Kidney capillary endothelial cell (primary cell): ENCODE data around the gene LHB.
"Not testable (repeated sequence)": the region's sequence is repeated elsewhere in the genome, so short reads cannot be mapped to it uniquely, and the experiment has no call there.

Experiments
- DNase-seq: peaks from one replicate; pipeline ENCODE4 v3.0.0-alpha.2; 2018; ENCODE audit warnings: low spot score

Gene LHB

DNA sequence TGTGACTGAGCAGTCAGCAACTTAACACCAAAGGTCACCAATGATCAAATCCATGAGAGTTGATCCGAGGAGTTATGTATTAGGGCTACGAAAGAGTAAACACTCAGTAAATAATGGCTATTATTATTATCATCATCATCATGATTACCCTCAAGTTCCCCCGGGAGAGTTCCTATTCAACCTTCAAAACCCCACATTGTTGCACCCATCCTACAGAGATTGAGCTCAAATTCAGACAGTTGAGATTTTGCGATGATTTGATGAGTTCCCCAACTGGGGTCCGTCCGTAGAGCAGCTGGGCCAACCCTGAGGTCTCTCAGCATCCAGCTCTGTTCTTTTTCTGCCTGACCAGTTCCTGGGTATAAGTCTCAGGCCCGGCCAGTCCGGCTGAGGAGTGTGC, 21.2 kb upstream of the LHB start:
- not testable (repeated sequence) for DNase-seq

DNA sequence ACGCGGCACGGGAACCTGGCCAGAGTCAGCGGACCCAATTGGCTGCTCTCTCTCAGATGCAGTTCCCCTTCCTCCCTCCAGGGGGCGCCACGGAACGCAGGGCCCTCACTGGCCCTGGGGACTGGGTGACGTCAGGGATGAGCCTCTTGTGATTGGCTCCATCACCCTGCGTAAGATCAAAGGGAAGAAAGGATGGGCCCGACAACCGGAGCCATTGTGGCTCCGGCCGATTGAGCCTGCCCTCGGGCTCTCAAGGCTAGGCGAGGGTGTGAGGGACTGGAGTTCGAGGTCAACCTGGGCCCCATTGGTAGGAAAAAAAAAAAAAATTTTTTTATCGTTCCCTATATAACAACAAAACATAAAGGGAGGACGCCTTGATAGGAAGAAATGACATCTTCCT, 19.9 kb upstream of the LHB start, which contains the start of gene CGB1:
CGB1 (minus strand) TSS at position 81 of the 400 bp plus-strand sequence. CDS start 184 bp downstream, outside the sequence.
- not testable (repeated sequence) for DNase-seq

DNA sequence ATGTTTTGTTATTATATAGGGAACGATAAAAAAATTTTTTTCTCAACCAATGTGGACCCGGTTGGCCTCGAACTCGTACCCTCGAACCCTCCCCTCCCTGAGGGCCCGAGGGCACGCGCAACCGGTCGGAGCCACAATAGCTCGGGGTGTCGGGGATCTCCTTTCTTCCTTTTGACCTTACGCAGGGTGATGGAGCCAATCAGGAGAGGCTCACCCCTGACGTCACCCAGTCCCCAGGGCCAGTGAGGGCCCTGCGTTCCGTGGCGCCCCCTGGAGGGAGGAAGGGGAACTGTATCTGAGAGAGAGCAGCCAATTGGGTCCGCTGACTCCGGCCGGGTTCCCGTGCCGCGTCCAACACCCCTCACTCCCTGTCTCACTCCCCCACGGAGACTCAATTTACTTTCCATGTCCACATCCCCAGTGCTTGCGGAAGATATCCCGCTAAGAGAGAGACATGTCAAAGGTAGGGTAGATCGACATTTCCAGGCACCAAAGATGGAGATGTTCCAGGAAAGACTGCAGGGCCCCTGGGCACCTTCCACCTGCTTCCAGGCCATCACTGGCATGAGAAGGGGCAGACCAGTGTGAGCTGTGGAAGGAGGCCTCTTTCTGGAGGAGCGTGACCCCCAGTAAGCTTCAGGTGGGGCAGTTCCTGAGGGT, 14.9 kb upstream of the LHB start, which contains the start of gene CGB2:
CGB2 (plus strand) TSS at position 249 of the 660 bp plus-strand sequence; CDS start at position 455, 206 bp downstream.
- not testable (repeated sequence) for DNase-seq

DNA sequence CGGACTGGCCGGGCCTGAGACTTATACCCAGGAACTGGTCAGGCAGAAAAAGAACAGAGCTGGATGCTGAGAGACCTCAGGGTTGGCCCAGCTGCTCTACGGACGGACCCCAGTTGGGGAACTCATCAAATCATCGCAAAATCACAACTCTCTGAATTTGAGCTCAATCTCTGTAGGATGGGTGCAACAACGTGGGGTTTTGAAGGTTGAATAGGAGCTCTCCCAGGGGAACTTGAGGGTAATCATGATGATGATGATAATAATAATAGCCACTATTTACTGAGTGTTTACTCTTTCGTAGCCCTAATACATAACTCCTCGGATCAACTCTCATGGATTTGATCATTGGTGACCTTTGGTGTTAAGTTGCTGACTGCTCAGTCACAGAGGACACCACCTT, 13.4 kb upstream of the LHB start:
- DNase-seq, result not testable (repeated sequence)

DNA sequence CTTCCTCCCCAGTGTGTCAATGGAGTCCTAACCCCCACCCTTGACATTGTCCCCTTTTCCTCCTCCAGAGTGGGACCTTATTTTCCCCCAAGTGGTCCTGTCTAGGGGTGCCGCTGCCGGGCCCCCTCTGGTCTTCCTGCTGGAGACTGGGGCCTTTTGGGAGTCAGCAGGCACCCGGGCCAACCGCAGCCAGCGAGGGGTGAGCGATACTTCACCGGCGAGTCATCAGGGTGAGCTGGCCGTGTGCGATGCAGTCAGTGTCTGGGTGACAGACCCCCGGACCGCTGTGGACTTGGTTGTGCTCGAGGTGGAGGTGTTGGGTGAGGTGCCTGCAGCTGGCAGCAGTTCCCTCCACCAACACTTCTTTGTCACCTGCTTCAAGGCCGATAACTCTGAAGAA, 12.9 kb upstream of the LHB start:
- DNase-seq, result not testable (repeated sequence)

DNA sequence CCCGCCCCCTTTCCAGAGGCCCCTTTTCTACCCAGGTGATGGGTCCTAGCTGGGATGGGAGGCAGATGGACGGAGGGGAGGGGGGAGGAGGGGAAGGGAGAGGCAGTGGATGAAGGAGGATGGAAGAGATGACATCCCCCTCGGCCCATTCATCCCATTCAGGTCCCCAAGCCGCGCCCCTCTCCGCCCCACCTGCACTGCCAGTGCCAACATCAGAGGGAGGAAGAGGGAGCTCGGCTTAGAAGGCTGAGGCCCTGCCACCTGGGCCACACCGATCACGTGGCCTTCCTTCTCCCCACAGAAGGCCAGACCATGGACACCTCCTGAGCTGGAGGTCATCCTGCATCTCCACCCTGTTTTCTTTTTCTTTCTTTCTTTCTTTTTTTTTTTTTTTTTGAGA, 11.8 kb upstream of the LHB start:
- DNase-seq, result not testable (repeated sequence)

DNA sequence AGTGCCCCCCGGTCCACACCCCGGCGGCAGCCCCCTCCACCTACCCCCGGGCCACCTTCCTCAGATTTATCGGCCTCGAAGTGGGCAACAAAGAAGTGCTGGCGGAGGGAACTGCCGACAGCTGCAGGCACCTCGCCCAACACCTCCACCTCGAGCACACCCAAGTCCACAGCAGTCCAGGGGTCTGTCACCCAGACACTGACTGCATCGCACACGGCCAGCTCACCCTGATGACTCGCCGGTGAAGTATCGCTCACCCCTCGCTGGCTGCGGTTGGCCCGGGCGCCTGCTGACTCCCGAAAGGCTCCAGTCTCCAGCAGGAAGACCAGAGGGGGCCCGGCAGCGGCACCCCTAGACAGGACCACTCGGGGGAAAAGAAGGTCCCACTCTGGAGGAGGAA, 8.7 kb upstream of the LHB start:
- DNase-seq, result not testable (repeated sequence)

DNA sequence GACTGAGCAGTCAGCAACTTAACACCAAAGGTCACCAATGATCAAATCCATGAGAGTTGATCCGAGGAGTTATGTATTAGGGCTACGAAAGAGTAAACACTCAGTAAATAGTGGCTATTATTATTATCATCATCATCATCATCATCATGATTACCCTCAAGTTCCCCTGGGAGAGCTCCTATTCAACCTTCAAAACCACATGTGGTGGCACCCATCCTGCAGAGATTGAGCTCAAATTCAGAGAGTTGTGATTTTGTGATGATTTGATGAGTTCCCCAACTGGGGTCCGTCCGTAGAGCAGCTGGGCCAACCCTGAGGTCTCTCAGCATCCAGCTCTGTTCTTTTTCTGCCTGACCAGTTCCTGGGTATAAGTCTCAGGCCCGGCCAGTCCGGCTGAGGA, 8.2 kb upstream of the LHB start:
- not testable (repeated sequence) for DNase-seq

DNA sequence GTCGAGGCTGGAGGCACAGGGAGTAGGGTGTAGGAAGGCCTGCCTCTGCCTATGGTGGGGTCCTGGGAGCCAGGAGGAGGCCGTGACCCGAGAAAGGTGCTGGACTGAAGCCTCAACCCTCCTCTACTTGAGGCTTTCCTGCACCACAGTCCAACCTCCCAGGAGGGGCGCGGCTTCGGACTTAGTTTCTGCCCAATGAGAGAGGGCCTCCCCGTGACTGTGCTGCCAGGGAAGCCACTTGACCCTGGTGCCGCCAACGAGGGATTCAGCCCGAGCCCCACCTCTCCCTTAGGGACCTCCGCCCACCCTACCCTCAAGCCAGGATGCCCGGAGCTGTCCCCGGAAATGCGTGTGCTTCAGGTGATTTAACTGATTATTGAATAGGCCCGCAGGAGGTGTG, 7.3 kb upstream of the LHB start, which contains the start of gene CGB3:
CGB3 (minus strand) TSS at position 101 of the 400 bp plus-strand sequence. CDS start 362 bp downstream, outside the sequence.
- DNase-seq, result not testable (repeated sequence)

DNA sequence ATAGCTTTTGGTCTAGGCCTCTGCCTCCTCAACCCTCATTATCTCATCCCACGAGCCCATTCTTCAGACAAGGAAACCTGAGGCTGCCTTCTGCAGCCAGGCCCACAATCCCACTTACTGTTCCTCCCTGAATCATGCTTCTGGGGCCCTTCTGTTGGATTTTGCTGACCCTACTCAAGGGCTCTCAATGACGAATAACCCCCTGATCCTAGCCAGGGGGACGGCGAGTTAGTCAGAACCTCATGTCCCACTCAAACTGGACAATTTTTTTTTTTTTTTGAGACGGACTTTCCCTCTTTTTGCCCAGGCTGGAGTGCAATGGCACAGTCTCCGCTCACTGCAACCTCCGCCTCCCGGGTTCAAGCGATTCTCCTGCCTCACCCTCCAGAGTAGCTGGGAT, 5.2 kb upstream of the LHB start:
- no peak for DNase-seq

DNA sequence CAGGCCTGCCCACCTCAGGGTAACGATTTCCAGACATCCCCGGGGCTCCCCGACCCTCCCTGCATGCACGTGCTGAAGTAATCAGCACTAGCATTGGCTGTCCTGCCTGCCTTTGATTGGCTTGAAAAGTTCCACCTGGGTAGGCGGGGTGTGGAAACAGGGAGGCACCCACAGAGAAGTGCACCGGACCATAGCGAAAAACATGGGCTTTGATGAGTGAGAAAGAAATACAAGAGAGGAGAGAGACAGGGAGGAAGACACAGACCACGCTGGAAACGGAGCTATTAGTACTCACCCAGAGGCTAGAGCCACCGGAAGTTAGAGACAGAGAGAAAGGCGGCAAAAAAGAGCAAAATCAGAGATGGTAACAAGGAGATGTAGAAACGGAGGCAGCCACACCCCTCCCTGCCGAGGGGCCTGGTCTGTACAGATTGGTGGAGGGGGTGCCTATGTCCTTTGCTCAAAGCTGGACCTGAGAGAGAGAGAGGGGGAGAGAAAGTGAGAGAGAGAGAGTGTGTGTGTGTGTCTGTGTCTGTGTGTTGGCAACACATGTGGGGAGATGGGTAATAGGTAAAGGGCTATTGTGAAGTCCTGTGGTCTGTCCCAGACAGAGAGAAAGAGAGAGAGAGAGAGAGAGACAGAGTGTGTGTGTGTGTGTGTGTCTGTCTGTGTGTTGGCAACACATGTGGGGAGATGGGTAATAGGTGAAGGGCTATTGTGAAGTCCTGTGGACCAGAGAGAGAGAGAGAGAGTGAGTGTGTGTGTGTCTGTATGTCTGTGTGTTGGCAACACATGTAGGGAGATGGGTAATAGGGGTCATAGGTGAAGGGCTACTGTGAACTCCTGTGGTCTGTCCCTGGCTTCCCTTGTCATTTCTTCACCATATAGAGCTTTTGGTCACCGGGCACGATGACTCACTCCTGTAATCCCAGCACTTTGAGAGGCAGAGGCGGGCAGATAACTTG, 4.3 kb upstream of the LHB start:
- DNase-seq, result no peak

DNA sequence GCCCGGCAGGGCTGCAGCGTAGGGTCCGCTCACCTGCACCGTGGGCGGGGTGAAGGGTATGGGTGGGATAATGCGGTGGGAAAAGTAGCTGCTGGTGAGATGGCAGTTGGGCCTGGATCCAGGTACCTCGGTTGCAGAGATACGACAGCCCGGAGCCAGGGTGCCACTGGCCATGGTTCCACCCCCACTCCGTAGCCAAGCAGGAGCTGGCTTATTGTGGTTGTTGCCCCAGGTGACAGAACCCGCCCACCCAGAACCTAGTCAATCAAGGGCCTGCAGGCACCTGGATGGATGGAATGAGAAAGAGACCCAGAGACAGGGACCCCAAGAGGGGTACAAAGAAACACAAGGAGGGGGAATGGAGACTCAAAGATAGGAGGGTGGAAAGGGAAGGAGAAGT, 3.5 kb upstream of the LHB start:
- no peak for DNase-seq

DNA sequence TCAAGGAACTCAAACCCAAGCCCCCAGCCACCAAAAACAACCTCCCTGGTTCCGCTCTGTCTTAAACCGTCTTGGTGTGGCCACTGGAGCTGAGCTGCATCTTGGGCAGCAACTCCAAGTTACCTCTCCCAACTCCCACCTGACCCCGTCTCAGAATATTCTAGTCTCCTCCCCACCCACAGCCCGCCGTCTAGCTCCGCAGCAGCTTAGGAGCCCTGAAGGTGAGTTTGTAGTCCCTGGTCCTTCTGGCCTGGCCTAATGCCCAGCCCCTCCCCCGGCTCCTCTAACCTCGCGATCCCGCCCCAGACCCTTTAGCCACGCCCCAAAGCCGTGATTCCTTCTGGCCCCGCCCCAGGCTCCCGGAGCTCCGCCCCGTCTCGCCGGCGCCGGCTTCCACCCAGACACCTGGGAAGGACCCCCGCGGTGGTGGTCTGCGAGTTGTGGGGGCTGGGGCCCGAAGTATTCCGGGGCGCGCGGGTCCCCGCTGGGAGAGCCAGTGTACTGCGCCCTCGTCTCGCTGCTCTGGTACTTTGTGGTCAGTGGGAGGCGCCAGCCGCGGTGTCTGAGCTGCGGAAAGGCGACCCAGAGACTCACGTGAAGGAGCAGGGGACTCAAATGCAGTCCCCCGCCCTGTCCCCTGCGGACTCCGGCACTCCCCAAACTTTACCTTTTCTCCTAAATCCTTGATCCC, 2.5 kb upstream of the LHB start:
- peak; percentile 30 for DNase-seq

DNA sequence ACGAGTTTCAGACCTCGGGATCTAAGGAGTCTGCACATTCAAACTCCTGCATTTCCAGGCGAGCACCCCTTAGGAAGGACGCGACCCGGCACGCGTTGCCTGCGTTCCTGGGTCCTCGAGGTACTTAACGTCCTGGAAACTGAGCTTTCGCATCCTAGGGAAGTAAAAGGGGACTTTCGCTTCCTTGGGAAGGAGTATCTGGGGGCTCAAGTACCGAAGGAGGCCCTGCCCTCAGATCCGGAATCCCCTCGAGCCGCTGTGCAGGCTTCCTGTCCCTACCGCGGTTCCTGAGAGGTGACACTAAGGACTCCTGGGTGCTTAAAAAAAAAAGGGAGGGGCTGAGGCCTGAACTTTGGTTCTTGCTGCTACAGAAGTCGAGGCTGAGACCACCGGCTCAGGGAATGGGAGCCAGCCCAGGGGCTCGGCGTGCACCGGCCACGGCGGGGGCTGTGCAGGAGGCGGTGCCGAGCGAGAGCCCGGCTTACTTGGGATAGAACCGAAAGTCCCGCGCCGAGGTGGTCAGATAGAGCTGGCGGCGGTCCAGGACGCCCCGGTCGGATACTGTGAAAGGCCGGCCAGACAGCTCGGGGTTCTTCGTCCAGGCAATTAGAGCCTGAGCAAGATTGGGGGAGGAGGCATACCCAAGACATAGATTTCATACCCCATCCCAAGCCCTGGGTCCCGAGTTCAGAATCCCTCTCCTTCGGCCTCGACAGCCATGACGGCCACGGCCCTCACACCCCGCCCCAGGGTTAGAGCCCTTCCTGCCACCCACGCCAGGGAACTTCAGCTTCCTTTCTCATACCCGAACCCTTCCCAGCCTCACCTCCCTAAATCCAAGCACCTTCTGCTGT, 1.7 kb upstream of the LHB start:
- peak; percentile 21 for DNase-seq

DNA sequence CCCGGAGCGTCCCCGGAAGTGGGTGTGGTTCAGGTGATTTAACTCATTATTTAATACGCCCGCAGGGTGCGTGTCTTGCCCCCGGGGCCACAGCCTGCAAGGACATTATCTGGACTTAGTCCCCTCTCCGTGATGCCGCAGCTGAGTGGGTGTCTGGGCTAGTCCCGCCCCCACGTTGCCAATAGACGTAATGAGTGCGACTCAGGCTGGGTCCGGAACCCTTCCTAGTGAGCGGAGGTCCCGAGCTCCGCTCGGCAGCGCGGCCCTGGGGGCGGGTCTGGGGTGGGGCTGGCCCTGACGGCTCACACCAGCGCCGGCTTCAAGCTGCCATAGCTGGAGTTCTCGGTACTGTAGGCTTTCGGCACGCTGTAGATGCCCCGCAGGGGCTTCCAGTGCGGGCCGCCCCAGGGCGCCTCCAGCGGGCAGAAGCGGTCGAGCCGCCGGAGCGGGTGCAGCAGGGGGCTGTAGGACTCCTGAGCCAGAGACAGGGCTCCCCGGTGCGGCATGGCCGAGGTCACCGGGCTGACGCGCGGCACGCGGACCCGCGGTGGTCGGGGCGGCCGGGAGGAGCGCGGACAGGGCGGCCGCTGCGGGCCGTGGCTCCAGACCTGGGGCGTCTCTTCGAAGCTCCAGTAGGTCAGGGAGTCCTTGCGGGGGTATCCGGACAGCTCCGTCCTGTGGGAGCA, 918 bp upstream of the LHB start:
- peak; percentile 57 for DNase-seq

DNA sequence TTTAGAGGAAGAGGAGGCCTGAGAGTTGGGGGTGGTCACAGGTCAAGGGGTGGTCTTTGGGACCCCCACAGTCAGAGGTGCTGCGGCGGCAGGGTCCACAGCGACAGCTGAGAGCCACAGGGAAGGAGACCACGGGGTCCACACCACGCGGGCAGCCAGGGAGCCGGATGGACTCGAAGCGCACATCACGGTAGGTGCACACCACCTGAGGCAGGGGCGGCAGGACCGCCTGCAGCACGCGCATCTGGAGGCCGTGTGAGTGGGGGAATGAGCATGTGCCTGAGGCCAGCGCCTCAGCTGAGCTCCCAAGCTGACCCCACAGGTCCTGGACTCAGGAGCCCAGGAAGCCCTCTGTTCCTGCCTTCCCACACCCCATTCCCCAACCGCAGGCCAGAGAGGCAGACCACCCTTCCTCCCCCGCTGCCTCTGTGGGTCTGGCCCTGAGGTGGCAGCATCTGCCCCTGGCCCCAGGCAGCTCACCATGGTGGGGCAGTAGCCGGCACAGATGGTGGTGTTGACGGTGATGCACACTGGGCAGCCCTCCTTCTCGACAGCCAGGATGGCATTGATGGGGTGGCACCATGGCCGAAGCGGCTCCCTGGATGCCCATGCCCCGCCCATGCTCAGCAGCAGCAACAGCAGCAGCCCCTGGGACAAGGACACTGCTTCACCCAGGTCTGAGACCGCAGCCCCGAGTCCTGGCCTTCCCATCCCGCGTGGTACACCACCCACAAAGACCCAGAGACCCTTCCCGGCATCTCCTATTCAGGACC, 638 bp downstream of the LHB start:
- DNase-seq, result no peak

DNA sequence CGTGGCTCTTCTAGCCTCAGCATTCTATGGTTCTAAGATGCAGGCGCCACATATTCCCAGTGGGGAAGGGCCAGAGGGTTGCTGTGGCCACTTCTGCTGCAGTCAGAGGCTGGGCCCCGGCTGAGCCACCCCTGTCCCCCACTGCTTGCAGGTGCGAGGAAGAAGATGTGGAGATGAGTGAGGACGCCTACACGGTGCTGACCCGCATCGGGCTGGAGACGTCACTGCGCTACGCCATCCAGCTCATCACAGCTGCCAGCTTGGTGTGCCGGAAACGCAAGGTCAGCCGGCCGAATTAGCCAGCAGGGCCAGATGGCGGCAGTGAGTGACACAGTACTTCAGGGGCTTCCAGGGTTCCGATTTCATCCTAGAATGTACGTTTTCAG, 2.0 kb downstream of the LHB start:
- no peak for DNase-seq

DNA sequence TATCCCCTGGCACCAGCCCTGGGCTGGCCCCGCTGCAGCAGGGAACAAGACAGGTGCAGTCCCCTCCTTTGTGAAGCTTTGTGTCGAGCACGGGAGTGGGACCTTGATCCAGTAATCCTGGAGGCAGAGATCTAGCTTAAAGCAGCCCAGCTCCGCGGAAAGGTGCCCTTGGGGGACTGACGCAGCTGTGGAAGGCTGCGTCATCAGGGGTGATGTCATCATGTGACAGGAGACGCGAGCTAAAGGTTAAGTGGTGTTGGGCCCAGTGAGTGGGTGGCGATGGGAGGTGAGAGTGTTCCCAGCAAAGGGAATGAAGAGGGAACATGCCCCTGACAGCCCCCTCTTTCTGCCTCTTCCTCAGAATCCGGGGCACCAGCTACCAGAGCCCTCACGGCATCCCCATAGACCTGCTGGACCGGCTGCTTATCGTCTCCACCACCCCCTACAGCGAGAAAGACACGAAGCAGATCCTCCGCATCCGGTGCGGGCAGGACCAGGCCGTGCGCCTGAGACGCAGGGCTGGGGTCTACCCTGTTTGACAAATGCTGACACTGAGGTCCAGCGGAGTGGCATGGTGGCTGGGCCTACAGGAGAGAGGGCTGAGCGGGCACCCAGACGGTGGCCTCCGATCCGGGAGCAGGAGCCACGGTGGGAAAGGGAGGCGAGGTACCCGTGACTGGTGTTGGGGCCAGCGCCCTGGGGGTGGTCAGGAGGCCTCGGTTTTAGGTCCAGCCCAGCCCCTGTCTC, 2.6 kb downstream of the LHB start:
- no peak for DNase-seq

DNA sequence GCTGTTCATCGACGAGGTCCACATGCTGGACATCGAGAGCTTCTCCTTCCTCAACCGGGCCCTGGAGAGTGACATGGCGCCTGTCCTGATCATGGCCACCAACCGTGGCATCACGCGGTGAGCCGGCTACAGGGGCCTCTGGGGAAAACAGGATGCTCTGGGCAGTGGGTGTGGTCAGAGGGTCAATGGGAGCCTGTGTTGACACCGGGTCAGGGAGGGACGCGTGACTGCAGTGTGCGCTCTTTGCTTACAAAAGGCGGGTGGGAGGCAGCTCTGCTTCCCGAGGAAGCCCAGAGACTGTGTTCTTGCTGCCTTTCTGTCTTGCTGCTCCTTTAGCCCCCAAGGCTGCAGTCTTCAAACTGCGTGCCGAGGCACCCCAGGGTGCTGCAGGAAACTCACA, 5.7 kb downstream of the LHB start:
- no peak for DNase-seq
